Spleen (tissue), 11 donors: ENCODE measurements around the gene ZCCHC4. TPM values are rescaled to one million over a fixed set of nuclear protein-coding genes. Genes with fewer than 3 reads are reported as not detected.

ENCODE experiments used
- DNase-seq: peaks from one replicate; pipeline ENCODE4 v3.0.0-alpha.2; 2020
- H3K27ac ChIP-seq, 8 donors: fragments of 200-600 bp; sonication (generic) in 7 of 8; 1 replicate in 4 of 8; 2 replicates in 4 of 8; pipeline versions ENCODE4 v1.5.0 to v1.8.0; 2016 to 2021; ENCODE audit warnings: inconsistent platforms in 4 of 8, mild to moderate bottlenecking in 4 of 8, moderate library complexity in 1 of 8
- H3K27me3 ChIP-seq, 7 donors: fragments of 200-600 bp; sonication (generic) in 6 of 7; replicated peaks in 1 of 7; 1 replicate in 4 of 7; 2 replicates in 3 of 7; pipeline versions ENCODE4 v1.5.0 to v1.8.0; 2016 to 2021; ENCODE audit warnings: inconsistent platforms in 3 of 7, mild to moderate bottlenecking in 1 of 7
- H3K36me3 ChIP-seq, 6 donors: fragments of 200-600 bp; sonication (generic) in 5 of 6; 1 replicate in 4 of 6; 2 replicates in 2 of 6; pipeline versions ENCODE4 v1.5.0 to v1.8.0; 2016 to 2021; ENCODE audit warnings: inconsistent platforms in 2 of 6
- H3K4me1 ChIP-seq, 6 donors: fragments of 200-600 bp; sonication (generic) in 5 of 6; 1 replicate in 3 of 6; 2 replicates in 3 of 6; pipeline versions ENCODE4 v1.5.0 to v1.8.0; 2016 to 2021; ENCODE audit warnings: inconsistent platforms in 3 of 6
- H3K4me3 ChIP-seq, 8 donors: fragments of 200-600 bp; sonication (generic) in 7 of 8; 1 replicate in 4 of 8; 2 replicates in 4 of 8; pipeline versions ENCODE4 v1.5.0 to v1.8.0; 2016 to 2021; ENCODE audit warnings: inconsistent platforms in 4 of 8, mild to moderate bottlenecking in 4 of 8, moderate library complexity in 2 of 8
- H3K9me3 ChIP-seq, 8 donors: fragments of 200-600 bp; sonication (generic) in 7 of 8; 1 replicate in 4 of 8; 2 replicates in 4 of 8; pipeline versions ENCODE4 v1.5.0 to v1.8.0; 2016 to 2021; ENCODE audit warnings: inconsistent platforms in 4 of 8
- POLR2A ChIP-seq, 3 donors: fragments of 450-650 bp; IDR thresholded peaks; one replicate each; pipeline ENCODE4 v1.5.1; 2017; ENCODE audit warnings: antibody characterized with exemption in 3 of 3, mild to moderate bottlenecking in 1 of 3
- POLR2AphosphoS5 ChIP-seq, 3 donors: sonication (generic); formaldehyde crosslinking; IDR thresholded peaks; one replicate each; pipeline ENCODE4 v1.5.1; 2017; ENCODE audit warnings: antibody characterized with exemption in 3 of 3
- WGBS, 5 donors: extraction: QIAGEN DNeasy Blood & Tissue Kit in 3 of 5; methylation state at CpG; one replicate each; pipeline versions ENCODE4 v1.1.5 to v1.1.7; 2013 to 2018; 5-methylcytosine and 5-hydroxymethylcytosine counted together
- intact Hi-C: fragments of 100-400 bp; cut with DNase I; formaldehyde crosslinking; loops from one replicate; pipeline ENCODE4 v1.15.0; 2023; ENCODE audit warnings: low total_unique reads
- polyA plus RNA-seq, 3 donors: library from polyadenylated mRNA; stranded (reverse); fragments of 200-250 nt; gene quantifications; one replicate each; pipeline ENCODE4 v1.2.1, GENCODE V29; 2013
- total RNA-seq, 7 donors: library from RNA; depleted of rRNA in 3 of 7; stranded (reverse); fragments of >200 nt in 3 of 7; fragmentation: NEBNext Ultra II Directional in 4 of 7; extraction: Animal tissue kit (Norgen Biotek cat#: 25700) in 4 of 7; gene quantifications; one replicate each; pipeline versions ENCODE4 v1.1.0 to v1.2.1, GENCODE V29; 2016 to 2021
- TF ChIP-seq, protein P1 (sequence below), 11 experiments: fragments of 200-600 bp in 7 of 11; fragments of 450-650 bp in 4 of 11; sonication (generic) in 4 of 11; IDR thresholded peaks in 8 of 11; conservative IDR thresholded peaks in 3 of 11; 1 replicate in 7 of 11; 2 replicates in 4 of 11; pipeline versions ENCODE4 v1.4.0 to v1.8.0; 2016 to 2021; ENCODE audit warnings: antibody characterized with exemption in 11 of 11, inconsistent platforms in 4 of 11, mild to moderate bottlenecking in 1 of 11
- donor health status: healthy with polysubstance abuse.
- donor health status: DM: no; HTN: no; CAD: no; lungs with moderate emphysema.
- donor health status: DM: no; HTN: no; CAD: no.
- donor health status: Bipolar disorder and iron deficiency.
- donor health status: healthy.
- donor health status: DM: no; HTN: no; CAD: no.
- donor health status: DM: yes; HTN: yes; CAD: no.

Gene ZCCHC4
- total and polyA plus RNA-seq, 10 donors: 5.6 to 14.7 (median 12.1) TPM

DNA sequence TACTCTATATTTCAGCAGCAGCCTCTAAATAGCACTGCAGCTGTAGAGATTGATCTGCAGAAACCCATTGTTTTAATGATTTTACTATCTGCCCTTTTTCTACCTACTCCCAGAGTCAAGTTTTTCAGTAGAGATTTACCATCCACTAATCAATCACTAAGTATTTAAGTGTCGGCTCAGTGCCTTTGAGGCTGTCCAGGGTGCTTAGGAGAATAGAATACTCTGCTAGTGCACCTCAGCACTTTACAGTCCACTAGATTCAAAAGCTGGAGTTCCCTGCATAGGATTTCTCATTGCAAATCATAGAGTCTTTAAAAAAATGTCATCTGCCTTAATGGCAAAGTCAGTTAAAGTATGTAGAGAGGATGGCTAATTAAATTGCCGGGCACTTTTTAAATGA is 34.9 kb downstream of the ZCCHC4 start:
- no peak for DNase-seq
- Histone ChIP-seq H3K4me3 (no peak overlapping the region), H3K36me3 (peaks cover 0 to 62% (median 4%) of the 10 kb centered on the region in 6 donors), H3K27ac (no peak overlapping the region), H3K4me1 (no peaks in the 10 kb centered on the region), H3K27me3 (no peaks in the 10 kb centered on the region), H3K9me3 (no peaks in the 10 kb centered on the region)
- intact Hi-C loops: no loop called here
- TF ChIP-seq, protein P1, sequence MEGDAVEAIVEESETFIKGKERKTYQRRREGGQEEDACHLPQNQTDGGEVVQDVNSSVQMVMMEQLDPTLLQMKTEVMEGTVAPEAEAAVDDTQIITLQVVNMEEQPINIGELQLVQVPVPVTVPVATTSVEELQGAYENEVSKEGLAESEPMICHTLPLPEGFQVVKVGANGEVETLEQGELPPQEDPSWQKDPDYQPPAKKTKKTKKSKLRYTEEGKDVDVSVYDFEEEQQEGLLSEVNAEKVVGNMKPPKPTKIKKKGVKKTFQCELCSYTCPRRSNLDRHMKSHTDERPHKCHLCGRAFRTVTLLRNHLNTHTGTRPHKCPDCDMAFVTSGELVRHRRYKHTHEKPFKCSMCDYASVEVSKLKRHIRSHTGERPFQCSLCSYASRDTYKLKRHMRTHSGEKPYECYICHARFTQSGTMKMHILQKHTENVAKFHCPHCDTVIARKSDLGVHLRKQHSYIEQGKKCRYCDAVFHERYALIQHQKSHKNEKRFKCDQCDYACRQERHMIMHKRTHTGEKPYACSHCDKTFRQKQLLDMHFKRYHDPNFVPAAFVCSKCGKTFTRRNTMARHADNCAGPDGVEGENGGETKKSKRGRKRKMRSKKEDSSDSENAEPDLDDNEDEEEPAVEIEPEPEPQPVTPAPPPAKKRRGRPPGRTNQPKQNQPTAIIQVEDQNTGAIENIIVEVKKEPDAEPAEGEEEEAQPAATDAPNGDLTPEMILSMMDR (IDR thresholded peaks at IDR 0.05 in 8 of 11, conservative IDR thresholded peaks at IDR 0.05 in 3 of 11): no peak
- TF ChIP-seq POLR2A (IDR thresholded peaks at IDR 0.05) (no peak), POLR2AphosphoS5 (IDR thresholded peaks at IDR 0.05) (no peak)
- 86 to 98% (median 92%) methylated on average over 2 of the region's 2 CpGs for WGBS, 5 donors

GRCh38 chr4:25347971-25348370 is 35.4 kb downstream of the ZCCHC4 start:
- intact Hi-C loops: no loop called here
- no peaks in the 10 kb centered on the region for H3K4me1 ChIP-seq
- no peaks in the 10 kb centered on the region for H3K9me3 ChIP-seq
- WGBS, 5 donors: 57 to 98% (median 67%) methylated on average over 2 of the region's 2 CpGs
- H3K27me3 ChIP-seq: no peaks in the 10 kb centered on the region
- peaks cover 0 to 64% (median 5%) of the 10 kb centered on the region in 6 donors for H3K36me3 ChIP-seq
- no peak overlapping the region for H3K4me3 ChIP-seq
- no peak overlapping the region for H3K27ac ChIP-seq
- DNase-seq: no peak
- TF ChIP-seq, protein P1 (IDR thresholded peaks at IDR 0.05 in 8 of 11, conservative IDR thresholded peaks at IDR 0.05 in 3 of 11): no peak
- TF ChIP-seq POLR2A (IDR thresholded peaks at IDR 0.05): no peak
- no peak for TF ChIP-seq POLR2AphosphoS5 (IDR thresholded peaks at IDR 0.05)

DNA sequence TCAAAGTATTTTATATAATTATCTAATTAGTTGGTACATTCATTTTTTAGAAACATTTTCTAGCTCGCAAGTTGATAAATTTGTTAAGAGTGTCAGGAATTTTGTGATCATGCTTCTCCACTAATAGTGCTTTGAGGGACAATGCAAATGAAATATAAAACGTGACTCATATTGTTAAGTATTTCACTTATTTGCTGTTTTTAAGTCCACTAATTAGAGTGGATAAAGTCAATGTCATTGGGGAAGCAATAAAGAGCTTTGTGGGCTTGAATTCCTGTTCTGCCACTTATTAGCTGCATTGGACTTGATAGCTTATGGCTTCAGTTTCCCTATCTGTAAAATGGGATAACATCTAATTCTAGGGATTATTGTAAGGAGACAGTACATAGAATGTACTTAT is 38.0 kb downstream of the ZCCHC4 start:
- Histone ChIP-seq H3K4me1 (no peaks in the 10 kb centered on the region), H3K4me3 (no peak overlapping the region), H3K27ac (no peak overlapping the region), H3K36me3 (peaks cover 0 to 62% (median 5%) of the 10 kb centered on the region in 6 donors), H3K9me3 (no peaks in the 10 kb centered on the region), H3K27me3 (no peaks in the 10 kb centered on the region)
- no peak for TF ChIP-seq POLR2AphosphoS5 (IDR thresholded peaks at IDR 0.05)
- no peak for TF ChIP-seq POLR2A (IDR thresholded peaks at IDR 0.05)
- TF ChIP-seq, protein P1 (IDR thresholded peaks at IDR 0.05 in 8 of 11, conservative IDR thresholded peaks at IDR 0.05 in 3 of 11): no peak
- intact Hi-C loops: no loop called here
- WGBS, 5 donors: 85 to 98% (median 93%) methylated on average over 2 of the region's 2 CpGs
- DNase-seq: no peak

DNA sequence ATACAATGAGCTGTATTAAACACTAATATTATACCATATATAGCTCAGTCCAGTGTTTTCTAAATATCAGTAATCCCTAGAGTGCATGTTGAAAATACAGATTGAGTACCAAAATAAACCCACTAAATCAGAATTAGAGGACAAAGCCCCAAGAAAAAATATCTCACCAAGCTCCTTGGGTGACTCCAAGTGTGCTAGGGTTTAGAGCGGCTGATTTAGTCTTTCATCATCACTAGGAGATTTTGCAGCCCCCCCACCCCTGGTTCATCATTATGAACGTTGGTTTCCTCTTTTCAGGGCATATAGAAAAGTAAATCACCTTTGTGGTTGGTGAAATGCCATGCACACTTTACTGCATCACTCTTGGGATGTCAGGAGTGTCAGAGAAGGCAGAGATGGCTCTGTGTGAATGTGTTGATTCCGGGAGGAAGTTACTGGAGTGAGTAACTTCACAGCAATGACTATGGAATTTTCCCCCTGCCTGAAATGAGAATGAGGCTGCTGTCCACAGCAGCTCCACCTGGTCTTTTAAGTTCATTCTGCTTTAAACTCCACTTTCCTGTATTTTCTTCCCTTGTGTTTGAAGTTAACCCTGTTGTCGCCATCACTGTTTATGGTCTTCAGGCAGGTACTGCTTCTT is 39.3 kb downstream of the ZCCHC4 start:
- peaks cover 0 to 54% (median 5%) of the 10 kb centered on the region in 6 donors for H3K36me3 ChIP-seq
- no peak for TF ChIP-seq POLR2A (IDR thresholded peaks at IDR 0.05)
- TF ChIP-seq, protein P1 (IDR thresholded peaks at IDR 0.05 in 8 of 11, conservative IDR thresholded peaks at IDR 0.05 in 3 of 11): no peak
- no peak for TF ChIP-seq POLR2AphosphoS5 (IDR thresholded peaks at IDR 0.05)
- no peak overlapping the region for H3K4me3 ChIP-seq
- no peaks in the 10 kb centered on the region for H3K27me3 ChIP-seq
- 79 to 90% (median 81%) methylated on average over 4 of the region's 4 CpGs for WGBS, 5 donors
- H3K9me3 ChIP-seq: no peaks in the 10 kb centered on the region
- H3K4me1 ChIP-seq: no peaks in the 10 kb centered on the region
- intact Hi-C loops: no loop called here
- H3K27ac ChIP-seq: no peak overlapping the region
- no peak for DNase-seq
